Neural progenitor cell (in vitro differentiated cells): ENCODE data around the gene SCCPDH. TPM values are rescaled to one million over a fixed set of nuclear protein-coding genes. Genes with fewer than 3 reads are reported as not detected.

Experiments used
- DNase-seq: peaks from one replicate; pipeline ENCODE4 v3.0.0-alpha.2; 2016; ENCODE audit warnings: low spot score
- H2AFZ ChIP-seq: fragments of 200-600 bp; sonication (generic); replicated peaks from 2 replicates; pipeline ENCODE4 v1.6.1; 2016; ENCODE audit warnings: antibody characterized with exemption
- H3F3A ChIP-seq: fragments of 200-600 bp; sonication (generic); 2 replicates; pipeline ENCODE4 v1.6.1; 2016; ENCODE audit warnings: antibody characterized with exemption, low read depth
- H3K27ac ChIP-seq: fragments of 200-600 bp; sonication (generic); 2 replicates; pipeline ENCODE4 v1.5.1; 2016; ENCODE audit warnings: mild to moderate bottlenecking
- H3K27me3 ChIP-seq: fragments of 200-600 bp; sonication (generic); 2 replicates; pipeline ENCODE4 v1.6.1; 2016; ENCODE audit warnings: mild to moderate bottlenecking, moderate library complexity
- H3K36me3 ChIP-seq: fragments of 200-600 bp; sonication (generic); 2 replicates; pipeline ENCODE4 v1.5.1; 2016
- H3K4me1 ChIP-seq: fragments of 200-600 bp; sonication (generic); 2 replicates; pipeline ENCODE4 v1.6.1; 2016; ENCODE audit warnings: mixed run types
- H3K4me2 ChIP-seq: fragments of 200-600 bp; sonication (generic); 2 replicates; pipeline ENCODE4 v1.6.1; 2016
- H3K4me3 ChIP-seq: fragments of 200-600 bp; sonication (generic); 2 replicates; pipeline ENCODE4 v1.5.1; 2016
- H3K79me2 ChIP-seq: fragments of 200-600 bp; sonication (generic); 2 replicates; pipeline ENCODE4 v1.6.1; 2016; ENCODE audit warnings: low read depth
- H3K9ac ChIP-seq: fragments of 200-600 bp; sonication (generic); 2 replicates; pipeline ENCODE4 v1.6.1; 2016
- H3K9me3 ChIP-seq: fragments of 200-600 bp; sonication (generic); 2 replicates; pipeline ENCODE4 v1.5.1; 2016; ENCODE audit warnings: low read depth
- H4K20me1 ChIP-seq: fragments of 200-600 bp; sonication (generic); 2 replicates; pipeline ENCODE4 v1.6.1; 2016; ENCODE audit warnings: low read depth
- H3K27ac Mint-ChIP-seq: 3 replicates; pipeline ENCODE4 v1.8.0; 2021; ENCODE audit warnings: mixed read lengths
- H3K27me3 Mint-ChIP-seq: 2 replicates; pipeline ENCODE4 v1.8.0; 2022; ENCODE audit warnings: low read depth, mild to moderate bottlenecking, inconsistent platforms, moderate library complexity, mixed read lengths; ENCODE audit not compliant: insufficient read depth
- H3K36me3 Mint-ChIP-seq: 3 replicates; pipeline ENCODE4 v1.8.0; 2021; ENCODE audit warnings: mixed read lengths
- H3K4me1 Mint-ChIP-seq: 3 replicates; pipeline ENCODE4 v1.8.0; 2021; ENCODE audit warnings: mixed read lengths
- H3K4me3 Mint-ChIP-seq: 3 replicates; pipeline ENCODE4 v1.8.0; 2021; ENCODE audit warnings: mild to moderate bottlenecking, moderate library complexity, mixed read lengths
- H3K9me3 Mint-ChIP-seq: 3 replicates; pipeline ENCODE4 v1.8.0; 2020; ENCODE audit warnings: mixed read lengths
- EZH2 ChIP-seq: fragments of 200-600 bp; sonication (generic); IDR thresholded peaks from 2 replicates; pipeline ENCODE4 v1.6.1; 2017; ENCODE audit warnings: antibody characterized with exemption, mild to moderate bottlenecking, moderate library complexity
- EZH2phosphoT487 ChIP-seq: fragments of 200-600 bp; sonication (generic); IDR thresholded peaks from 2 replicates; pipeline ENCODE4 v1.6.1; 2017; ENCODE audit warnings: antibody characterized with exemption
- total RNA-seq: library from RNA; depleted of rRNA; stranded (reverse); fragments of >200 nt; gene quantifications from 2 replicates; pipeline ENCODE4 v1.2.3, GENCODE V29; 2015; ENCODE audit warnings: low replicate concordance
- TF ChIP-seq, protein P1 (sequence below): fragments of 200-600 bp; sonication (generic); IDR thresholded peaks from 2 replicates; pipeline ENCODE4 v1.5.1; 2017; ENCODE audit warnings: antibody characterized with exemption, mild to moderate bottlenecking

SCCPDH gene
- total RNA-seq, 1 donor from 2014 or later: 56.3 TPM

DNA sequence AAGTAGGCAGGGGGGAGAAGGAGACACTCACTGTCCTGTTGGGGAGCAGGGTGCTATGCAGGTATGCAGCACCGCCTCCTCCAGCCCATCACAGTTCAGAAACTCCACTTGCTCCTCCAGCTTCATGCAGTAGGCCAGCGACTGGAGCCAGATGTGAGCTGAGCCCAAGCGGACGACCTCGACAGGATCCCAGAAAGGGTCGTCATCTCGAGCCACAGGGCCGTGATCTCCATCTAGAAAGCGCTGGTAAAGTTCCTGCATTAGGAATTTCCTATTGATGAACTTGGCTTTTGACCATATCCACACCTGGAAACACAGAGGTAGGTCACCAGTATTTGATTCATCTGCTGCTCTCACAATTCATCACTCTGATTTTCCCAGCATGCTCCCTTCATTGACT is 56.1 kb downstream of the SCCPDH start:
- Histone ChIP-seq H2AFZ (no peak overlapping the region), H3K4me3 (no peak overlapping the region), H3K27ac (no peak overlapping the region), H3K4me2 (no peak overlapping the region), H3K79me2 (no peaks in the 10 kb centered on the region), H3K36me3 (no peaks in the 10 kb centered on the region), H3K27me3 (no peaks in the 10 kb centered on the region), H3F3A (no peaks in the 10 kb centered on the region), H3K9me3 (no peaks in the 10 kb centered on the region), H3K4me1 (no peaks in the 10 kb centered on the region), H4K20me1 (no peaks in the 10 kb centered on the region), H3K9ac (no peak overlapping the region)
- Mint-ChIP-seq H3K4me3 (no peak overlapping the region), H3K36me3 (peaks cover 36% of the 10 kb centered on the region), H3K27me3 (peaks cover 6% of the 10 kb centered on the region), H3K9me3 (no peaks in the 10 kb centered on the region), H3K27ac (no peak overlapping the region), H3K4me1 (peaks cover 3% of the 10 kb centered on the region)
- no peak for DNase-seq
- TF ChIP-seq EZH2phosphoT487 (no peak), EZH2 (no peak)
- TF ChIP-seq, protein P1, sequence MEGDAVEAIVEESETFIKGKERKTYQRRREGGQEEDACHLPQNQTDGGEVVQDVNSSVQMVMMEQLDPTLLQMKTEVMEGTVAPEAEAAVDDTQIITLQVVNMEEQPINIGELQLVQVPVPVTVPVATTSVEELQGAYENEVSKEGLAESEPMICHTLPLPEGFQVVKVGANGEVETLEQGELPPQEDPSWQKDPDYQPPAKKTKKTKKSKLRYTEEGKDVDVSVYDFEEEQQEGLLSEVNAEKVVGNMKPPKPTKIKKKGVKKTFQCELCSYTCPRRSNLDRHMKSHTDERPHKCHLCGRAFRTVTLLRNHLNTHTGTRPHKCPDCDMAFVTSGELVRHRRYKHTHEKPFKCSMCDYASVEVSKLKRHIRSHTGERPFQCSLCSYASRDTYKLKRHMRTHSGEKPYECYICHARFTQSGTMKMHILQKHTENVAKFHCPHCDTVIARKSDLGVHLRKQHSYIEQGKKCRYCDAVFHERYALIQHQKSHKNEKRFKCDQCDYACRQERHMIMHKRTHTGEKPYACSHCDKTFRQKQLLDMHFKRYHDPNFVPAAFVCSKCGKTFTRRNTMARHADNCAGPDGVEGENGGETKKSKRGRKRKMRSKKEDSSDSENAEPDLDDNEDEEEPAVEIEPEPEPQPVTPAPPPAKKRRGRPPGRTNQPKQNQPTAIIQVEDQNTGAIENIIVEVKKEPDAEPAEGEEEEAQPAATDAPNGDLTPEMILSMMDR: no peak

DNA sequence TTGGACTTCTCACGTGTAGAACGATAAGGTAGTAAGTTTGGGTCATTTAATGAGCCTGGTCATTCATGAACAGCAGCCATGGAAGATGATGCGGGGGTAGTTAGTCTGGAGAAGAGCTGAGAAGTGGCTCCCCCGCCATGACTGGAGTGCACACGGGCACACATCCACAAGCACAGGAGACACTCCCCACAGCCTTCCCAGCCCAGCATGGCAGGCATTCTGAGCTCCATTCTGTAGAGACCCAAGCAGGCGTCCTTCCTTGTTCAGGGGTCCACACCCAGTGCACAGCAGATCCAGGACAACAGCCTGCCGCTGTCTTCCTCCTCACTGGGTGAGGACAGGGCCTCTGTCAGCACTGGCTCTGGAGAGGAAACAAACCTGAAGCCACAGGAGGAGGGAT is 57.0 kb downstream of the SCCPDH start:
- Histone ChIP-seq H2AFZ (no peak overlapping the region), H3K9me3 (no peaks in the 10 kb centered on the region), H4K20me1 (no peaks in the 10 kb centered on the region), H3K4me2 (no peak overlapping the region), H3K36me3 (no peaks in the 10 kb centered on the region), H3K27ac (no peak overlapping the region), H3K4me1 (no peaks in the 10 kb centered on the region), H3K79me2 (no peaks in the 10 kb centered on the region), H3K27me3 (no peaks in the 10 kb centered on the region), H3K4me3 (no peak overlapping the region), H3F3A (no peaks in the 10 kb centered on the region), H3K9ac (no peak overlapping the region)
- no peaks in the 10 kb centered on the region for H3K9me3 Mint-ChIP-seq
- H3K4me3 Mint-ChIP-seq: no peak overlapping the region
- peaks cover 6% of the 10 kb centered on the region for H3K27me3 Mint-ChIP-seq
- no peak overlapping the region for H3K27ac Mint-ChIP-seq
- no peak for DNase-seq
- H3K36me3 Mint-ChIP-seq: peaks cover 30% of the 10 kb centered on the region
- H3K4me1 Mint-ChIP-seq: peaks cover 3% of the 10 kb centered on the region
- TF ChIP-seq, protein P1: no peak
- TF ChIP-seq EZH2phosphoT487 (no peak), EZH2 (no peak)

DNA sequence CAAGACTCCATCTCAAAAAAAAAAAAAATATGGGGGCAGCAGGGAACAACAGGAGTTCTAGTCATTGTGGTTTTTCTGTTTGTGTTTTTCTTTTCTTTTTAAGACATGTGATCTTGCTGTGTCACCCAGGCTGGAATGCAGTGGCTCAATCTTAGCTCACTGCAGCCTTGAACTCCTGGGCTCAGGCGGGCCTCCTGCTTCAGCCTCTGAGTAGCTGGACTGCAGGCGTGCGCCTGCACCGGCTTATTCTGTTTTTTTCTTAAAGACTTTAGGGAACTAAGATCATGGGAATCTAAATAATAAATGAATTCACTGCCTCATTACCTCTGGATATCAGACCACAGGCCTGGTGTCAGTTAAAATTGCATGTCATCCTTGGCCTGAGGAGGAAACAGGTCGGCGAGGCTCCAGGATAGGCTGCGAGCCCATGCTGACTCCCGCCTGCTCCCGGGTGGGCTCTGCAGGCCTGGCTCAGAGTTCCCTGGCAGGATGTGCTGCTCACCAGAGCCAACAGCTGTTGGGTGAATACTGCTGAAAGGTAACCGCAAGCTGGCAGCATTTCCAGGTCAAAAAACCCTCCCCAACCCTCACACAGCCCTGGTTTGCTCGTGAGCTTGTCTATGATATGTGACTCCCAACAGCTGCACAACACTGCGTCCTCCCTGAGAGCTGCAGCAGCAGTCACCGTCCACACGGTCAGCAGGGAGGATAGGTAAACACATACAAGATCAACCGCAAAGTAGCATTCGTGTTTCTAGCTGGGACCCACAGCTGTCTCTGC is 58.1 kb downstream of the SCCPDH start:
- Histone ChIP-seq H3K9ac (no peak overlapping the region), H4K20me1 (no peaks in the 10 kb centered on the region), H2AFZ (no peak overlapping the region), H3F3A (no peaks in the 10 kb centered on the region), H3K4me2 (no peak overlapping the region), H3K27ac (no peak overlapping the region), H3K27me3 (no peaks in the 10 kb centered on the region), H3K9me3 (no peaks in the 10 kb centered on the region), H3K79me2 (no peaks in the 10 kb centered on the region), H3K4me3 (no peak overlapping the region), H3K36me3 (no peaks in the 10 kb centered on the region), H3K4me1 (no peaks in the 10 kb centered on the region)
- DNase-seq: no peak
- Mint-ChIP-seq H3K9me3 (no peaks in the 10 kb centered on the region), H3K27me3 (peaks cover 4% of the 10 kb centered on the region), H3K36me3 (peaks cover 21% of the 10 kb centered on the region), H3K27ac (peak overlapping the region; percentile 60), H3K4me3 (no peak overlapping the region), H3K4me1 (peaks cover 5% of the 10 kb centered on the region)
- TF ChIP-seq EZH2phosphoT487 (no peak), EZH2 (no peak)
- TF ChIP-seq, protein P1: no peak
